ENCODE measurements around the gene ARHGEF28.
A peak's percentile ranks its signal among the peaks of the same experiment; 100 is the strongest.

Gene ARHGEF28

GRCh38 chr5:73947906-73948640 is 322.1 kb downstream of the ARHGEF28 start:
- no peak overlapping the region for H3K27ac Mint-ChIP-seq
- H3K36me3 Mint-ChIP-seq (ENCODE audit: low read depth): peaks cover 9% of the 10 kb centered on the region
- H3K4me3 Mint-ChIP-seq: no peak overlapping the region
- TF ChIP-seq CTCF (IDR thresholded peaks at IDR 0.05): no peak
- no peak for DNase-seq
- H3K4me1 Mint-ChIP-seq: peaks cover 56% of the 10 kb centered on the region
- H3K9me3 Mint-ChIP-seq: peaks cover 23% of the 10 kb centered on the region
- peaks cover 3% of the 10 kb centered on the region for H3K27me3 Mint-ChIP-seq (ENCODE audit: low read depth, poor library complexity)

GRCh38 chr5:73948720-73949119 is 322.7 kb downstream of the ARHGEF28 start:
- peaks cover 5% of the 10 kb centered on the region for H3K36me3 Mint-ChIP-seq (ENCODE audit: low read depth)

GRCh38 chr5:73950441-73950873 is 324.5 kb downstream of the ARHGEF28 start:
- Mint-ChIP-seq H3K4me3 (no peak overlapping the region), H3K27me3 (ENCODE audit: low read depth, poor library complexity) (peaks cover 3% of the 10 kb centered on the region), H3K9me3 (peaks cover 4% of the 10 kb centered on the region), H3K4me1 (peaks cover 61% of the 10 kb centered on the region), H3K36me3 (ENCODE audit: low read depth) (no peaks in the 10 kb centered on the region), H3K27ac (no peak overlapping the region)
- TF ChIP-seq CTCF (IDR thresholded peaks at IDR 0.05): no peak
- DNase-seq: no peak

More at GRCh38 chr5:73948720-73949119, 322.7 kb downstream of the ARHGEF28 start:
- DNase-seq: no peak
- peak overlapping the region; percentile 17 for H3K27ac Mint-ChIP-seq
- H3K9me3 Mint-ChIP-seq: peaks cover 18% of the 10 kb centered on the region
- H3K4me1 Mint-ChIP-seq: peaks cover 56% of the 10 kb centered on the region
- TF ChIP-seq CTCF (IDR thresholded peaks at IDR 0.05): no peak
- H3K27me3 Mint-ChIP-seq (ENCODE audit: low read depth, poor library complexity): peaks cover 3% of the 10 kb centered on the region
- H3K4me3 Mint-ChIP-seq: peak overlapping the region; percentile 2

GRCh38 chr5:73950912-73951430 is 325.0 kb downstream of the ARHGEF28 start:
- Mint-ChIP-seq H3K4me3 (no peak overlapping the region), H3K36me3 (ENCODE audit: low read depth) (no peaks in the 10 kb centered on the region), H3K4me1 (peaks cover 60% of the 10 kb centered on the region), H3K9me3 (no peaks in the 10 kb centered on the region), H3K27ac (no peak overlapping the region), H3K27me3 (ENCODE audit: low read depth, poor library complexity) (peaks cover 3% of the 10 kb centered on the region)
- no peak for TF ChIP-seq CTCF (IDR thresholded peaks at IDR 0.05)
- DNase-seq: no peak

GRCh38 chr5:73952872-73953271 is 326.9 kb downstream of the ARHGEF28 start:
- Mint-ChIP-seq H3K27me3 (ENCODE audit: low read depth, poor library complexity) (peaks cover 3% of the 10 kb centered on the region), H3K4me3 (no peak overlapping the region), H3K4me1 (peaks cover 48% of the 10 kb centered on the region), H3K9me3 (no peaks in the 10 kb centered on the region), H3K36me3 (ENCODE audit: low read depth) (no peaks in the 10 kb centered on the region), H3K27ac (no peak overlapping the region)
- TF ChIP-seq CTCF (IDR thresholded peaks at IDR 0.05): no peak
- DNase-seq: no peak

GRCh38 chr5:73954381-73954780 is 328.4 kb downstream of the ARHGEF28 start:
- Mint-ChIP-seq H3K36me3 (ENCODE audit: low read depth) (no peaks in the 10 kb centered on the region), H3K4me1 (peaks cover 34% of the 10 kb centered on the region), H3K27ac (no peak overlapping the region), H3K9me3 (no peaks in the 10 kb centered on the region), H3K27me3 (ENCODE audit: low read depth, poor library complexity) (peaks cover 3% of the 10 kb centered on the region), H3K4me3 (no peak overlapping the region)
- no peak for DNase-seq
- TF ChIP-seq CTCF (IDR thresholded peaks at IDR 0.05): no peak
